H1 (cell line): ENCODE data around the gene CRABP1. TPM values are rescaled to one million over a fixed set of nuclear protein-coding genes. Genes with fewer than 3 reads are reported as not detected.

Experiments used
- CTCF ChIA-PET: fragments of 300-600 bp; sonication (Branson Sonifier 250); formaldehyde crosslinking; loops from one replicate; lab custom pipeline; 2021; ENCODE audit not compliant: partially characterized antibody; lab: Charles Lee
- POLR2A ChIA-PET: fragments of 300-600 bp; sonication (Branson Sonifier 250); formaldehyde crosslinking; loops from one replicate; lab custom pipeline; 2021; ENCODE audit warnings: inconsistent platforms; ENCODE audit not compliant: partially characterized antibody; lab: Charles Lee
- DNase-seq, 2 experiments: peaks; one replicate each; pipeline versions ENCODE4 v3.0.0 to v3.0.0-alpha.2; 2010 to 2022; ENCODE audit warnings: low spot score in 2 of 2, low read depth in 1 of 2, mixed read lengths in 1 of 2
- FAIRE-seq: peaks from 2 replicates; lab custom pipeline; 2011; peaks lifted over from hg19 to GRCh38; lab: Jason Lieb, UNC
- H2AFZ ChIP-seq: 2 replicates; pipeline ENCODE4 v1.8.1; 2012; ENCODE audit warnings: low read length, inconsistent platforms
- H2AK5ac ChIP-seq: 2 replicates; pipeline ENCODE4 v1.6.1; 2013; ENCODE audit warnings: low read depth, low read length
- H2BK120ac ChIP-seq: replicated peaks from 2 replicates; pipeline ENCODE3; 2013; ENCODE audit warnings: low read depth, low read length, inconsistent platforms
- H2BK12ac ChIP-seq: 2 replicates; pipeline ENCODE4 v1.6.1; 2013; ENCODE audit warnings: low read depth, low read length
- H2BK15ac ChIP-seq: 2 replicates; pipeline ENCODE4 v1.6.1; 2013; ENCODE audit warnings: low read length
- H2BK20ac ChIP-seq: 2 replicates; pipeline ENCODE4 v1.6.1; 2013; ENCODE audit warnings: low read length
- H2BK5ac ChIP-seq: 2 replicates; pipeline ENCODE4 v1.6.1; 2013; ENCODE audit warnings: low read depth, low read length
- H3K14ac ChIP-seq: 2 replicates; pipeline ENCODE4 v1.6.1; 2013; ENCODE audit warnings: inconsistent platforms; ENCODE audit not compliant: insufficient read length
- H3K18ac ChIP-seq: 2 replicates; pipeline ENCODE4 v1.6.1; 2013; ENCODE audit warnings: low read length; ENCODE audit errors: extremely low read depth
- H3K23ac ChIP-seq: 2 replicates; pipeline ENCODE4 v1.6.1; 2013; ENCODE audit warnings: inconsistent platforms; ENCODE audit not compliant: insufficient read length
- H3K23me2 ChIP-seq: 2 replicates; pipeline ENCODE4 v1.6.1; 2013; ENCODE audit warnings: low read depth, low read length
- H3K27ac ChIP-seq: 2 replicates; pipeline ENCODE4 v1.6.1; 2011; ENCODE audit warnings: low read depth, low read length, inconsistent platforms
- H3K27me3 ChIP-seq, 4 experiments: replicated peaks in 1 of 4; 1 replicate in 1 of 4; 2 replicates in 3 of 4; pipeline versions ENCODE4 v1.6.1 to v1.8.1; 2011 to 2013; ENCODE audit warnings: low read length in 3 of 4, mild to moderate bottlenecking in 3 of 4, inconsistent platforms in 2 of 4, mixed read lengths in 2 of 4, moderate library complexity in 1 of 4; ENCODE audit not compliant: control insufficient read depth in 3 of 4, insufficient read depth in 3 of 4; ENCODE audit errors: extremely low read depth in 1 of 4
- H3K36me3 ChIP-seq, 4 experiments: 2 replicates each; pipeline versions ENCODE4 v1.6.1 to v1.8.1; 2011 to 2013; ENCODE audit warnings: mild to moderate bottlenecking in 4 of 4, low read length in 3 of 4, moderate library complexity in 2 of 4, control low read depth in 1 of 4, inconsistent platforms in 1 of 4; ENCODE audit not compliant: insufficient read depth in 4 of 4, control insufficient read depth in 2 of 4
- H3K4ac ChIP-seq: replicated peaks from 2 replicates; pipeline ENCODE3; 2013; ENCODE audit warnings: low read length, low read depth, mixed read lengths, inconsistent platforms; ENCODE audit not compliant: insufficient read length
- H3K4me1 ChIP-seq, 4 experiments: replicated peaks in 1 of 4; 1 replicate in 1 of 4; 2 replicates in 3 of 4; pipeline versions ENCODE4 v1.6.1 to v1.8.1; 2011 to 2013; ENCODE audit warnings: low read length in 3 of 4, inconsistent platforms in 2 of 4, mixed read lengths in 1 of 4; ENCODE audit not compliant: insufficient read depth in 4 of 4, control insufficient read depth in 3 of 4
- H3K4me2 ChIP-seq, 2 experiments: 2 replicates each; pipeline versions ENCODE4 v1.6.1 to v1.8.1; 2011 to 2013; ENCODE audit warnings: low read depth in 2 of 2, low read length in 2 of 2, control low read depth in 1 of 2, inconsistent platforms in 1 of 2, mild to moderate bottlenecking in 1 of 2; ENCODE audit not compliant: insufficient read depth in 1 of 2
- H3K4me3 ChIP-seq, 4 experiments: fragments of 200-600, 300-600 bp in 1 of 4; sonication (generic), shearing (Covaris generic), sonication (Bioruptor Twin) in 1 of 4; 2 replicates each; pipeline versions ENCODE4 v1.5.1 to v1.8.1; 2011 to 2016; ENCODE audit warnings: low read length in 4 of 4, low read depth in 3 of 4, control low read depth in 2 of 4, inconsistent platforms in 2 of 4, mild to moderate bottlenecking in 2 of 4, mixed read lengths in 1 of 4, moderate library complexity in 1 of 4; ENCODE audit not compliant: insufficient read depth in 2 of 4; ENCODE audit errors: extremely low read depth in 1 of 4
- H3K56ac ChIP-seq: replicated peaks from 2 replicates; pipeline ENCODE3; 2013; ENCODE audit warnings: low read depth, mild to moderate bottlenecking, mixed read lengths, low read length, inconsistent platforms; ENCODE audit not compliant: insufficient read length
- H3K79me1 ChIP-seq: 2 replicates; pipeline ENCODE4 v1.6.1; 2013; ENCODE audit warnings: low read depth, low read length, control low read depth
- H3K79me2 ChIP-seq, 2 experiments: 2 replicates each; pipeline versions ENCODE4 v1.6.1 to v1.8.1; 2012 to 2013; ENCODE audit warnings: low read length in 2 of 2, mild to moderate bottlenecking in 2 of 2, inconsistent platforms in 1 of 2; ENCODE audit not compliant: insufficient read depth in 2 of 2, control insufficient read depth in 1 of 2
- H3K9ac ChIP-seq, 4 experiments: replicated peaks in 1 of 4; 1 replicate in 1 of 4; 2 replicates in 3 of 4; pipeline versions ENCODE4 v1.6.1 to v1.8.1; 2011 to 2013; ENCODE audit warnings: low read depth in 3 of 4, low read length in 3 of 4, control low read depth in 2 of 4, mild to moderate bottlenecking in 2 of 4, moderate library complexity in 2 of 4, inconsistent platforms in 1 of 4; ENCODE audit errors: extremely low read depth in 1 of 4
- H3K9me3 ChIP-seq, 2 experiments: 2 replicates each; pipeline versions ENCODE4 v1.6.1 to v1.8.1; 2012 to 2013; ENCODE audit warnings: mild to moderate bottlenecking in 2 of 2, moderate library complexity in 2 of 2, control low read depth in 1 of 2, inconsistent platforms in 1 of 2, low read depth in 1 of 2, low read length in 1 of 2, mixed read lengths in 1 of 2; ENCODE audit not compliant: insufficient read depth in 2 of 2
- H4K20me1 ChIP-seq, 2 experiments: replicated peaks in 1 of 2; 2 replicates each; pipeline versions ENCODE3 to v1.8.1; 2011 to 2013; ENCODE audit warnings: inconsistent platforms in 2 of 2, low read length in 2 of 2, mild to moderate bottlenecking in 1 of 2; ENCODE audit not compliant: insufficient read depth in 2 of 2, control insufficient read depth in 1 of 2
- H4K5ac ChIP-seq: 2 replicates; pipeline ENCODE4 v1.6.1; 2013; ENCODE audit warnings: low read length, low read depth, mixed read lengths, inconsistent platforms; ENCODE audit not compliant: insufficient read length
- H4K8ac ChIP-seq: 2 replicates; pipeline ENCODE4 v1.8.0; 2013; ENCODE audit warnings: mild to moderate bottlenecking, moderate library complexity, low read length, inconsistent platforms; ENCODE audit not compliant: insufficient read depth; ENCODE audit errors: extremely low read depth
- H4K91ac ChIP-seq: replicated peaks from 2 replicates; pipeline ENCODE3; 2013; ENCODE audit warnings: low read length, mixed read lengths, inconsistent platforms; ENCODE audit not compliant: insufficient read length
- CBX5 ChIP-seq: fragments of 300-800, 300-1000 bp; sonication (generic); IDR thresholded peaks from 2 replicates; pipeline ENCODE4 v1.7.1; 2016; ENCODE audit warnings: antibody characterized with exemption, low read length, low read depth
- EGR1 ChIP-seq: IDR thresholded peaks from 2 replicates; pipeline ENCODE4 v1.6.1; 2011; ENCODE audit warnings: low read depth, low read length, borderline replicate concordance
- NRF1 ChIP-seq: IDR thresholded peaks from 2 replicates; pipeline ENCODE4 v1.6.1; 2011; ENCODE audit warnings: mild to moderate bottlenecking, low read depth, low read length, improper control_type of control experiment
- RXRA ChIP-seq: IDR thresholded peaks from 2 replicates; pipeline ENCODE4 v1.6.1; 2011; ENCODE audit warnings: low read depth, mild to moderate bottlenecking, low read length, moderate library complexity; ENCODE audit not compliant: insufficient read depth
- SP4 ChIP-seq: IDR thresholded peaks from 2 replicates; pipeline ENCODE4 v1.6.1; 2012; ENCODE audit warnings: low read length, inconsistent platforms
- YY1 ChIP-seq: IDR thresholded peaks from 2 replicates; pipeline ENCODE4 v1.6.1; 2011; ENCODE audit warnings: low read depth, mild to moderate bottlenecking, low read length
- whole genome bisulfite sequencing, 2 experiments: shearing (Covaris generic) in 1 of 2; methylation state at CpG; one replicate each; pipeline versions ENCODE4 v1.1.6 to v1.1.7; 2013 to 2015; ENCODE audit warnings: low lambda C conversion rate in 2 of 2, mixed read lengths in 2 of 2, inconsistent platforms in 1 of 2, low coverage in 1 of 2, missing lambda C conversion rate in 1 of 2; ENCODE audit not compliant: insufficient replicate concordance in 2 of 2, insufficient coverage in 1 of 2, insufficient read length in 1 of 2; ENCODE audit errors: extremely low coverage in 1 of 2, missing lambda C conversion rate in 1 of 2; 5-methylcytosine and 5-hydroxymethylcytosine counted together
- polyA plus RNA-seq, 7 experiments: library from polyadenylated mRNA; depleted of rRNA in 3 of 7; stranded (reverse) in 5 of 7; unstranded in 2 of 7; fragments of >200 nt in 5 of 7; fragments of 200-250 nt in 2 of 7; gene quantifications; 1 replicate in 5 of 7; 2 replicates in 1 of 7; 4 replicates in 1 of 7; pipeline versions ENCODE4 v1.2.1 to v1.2.3, GENCODE V29; 2011 to 2013; ENCODE audit warnings: missing spikeins in 2 of 7, mixed read lengths in 2 of 7
- total RNA-seq: library from RNA; stranded (reverse); fragmentation: NEBNext Ultra II Directional; extraction: Animal tissue kit (Norgen Biotek cat#: 25700); gene quantifications from 2 replicates; pipeline ENCODE4 v1.2.1, GENCODE V29; 2021

Gene CRABP1
- total and polyA plus RNA-seq, 2 of the 8 experiments (the other 6 are each of a cell fraction or from before 2014, with no cell fraction given), result 385 to 655 TPM

DNA sequence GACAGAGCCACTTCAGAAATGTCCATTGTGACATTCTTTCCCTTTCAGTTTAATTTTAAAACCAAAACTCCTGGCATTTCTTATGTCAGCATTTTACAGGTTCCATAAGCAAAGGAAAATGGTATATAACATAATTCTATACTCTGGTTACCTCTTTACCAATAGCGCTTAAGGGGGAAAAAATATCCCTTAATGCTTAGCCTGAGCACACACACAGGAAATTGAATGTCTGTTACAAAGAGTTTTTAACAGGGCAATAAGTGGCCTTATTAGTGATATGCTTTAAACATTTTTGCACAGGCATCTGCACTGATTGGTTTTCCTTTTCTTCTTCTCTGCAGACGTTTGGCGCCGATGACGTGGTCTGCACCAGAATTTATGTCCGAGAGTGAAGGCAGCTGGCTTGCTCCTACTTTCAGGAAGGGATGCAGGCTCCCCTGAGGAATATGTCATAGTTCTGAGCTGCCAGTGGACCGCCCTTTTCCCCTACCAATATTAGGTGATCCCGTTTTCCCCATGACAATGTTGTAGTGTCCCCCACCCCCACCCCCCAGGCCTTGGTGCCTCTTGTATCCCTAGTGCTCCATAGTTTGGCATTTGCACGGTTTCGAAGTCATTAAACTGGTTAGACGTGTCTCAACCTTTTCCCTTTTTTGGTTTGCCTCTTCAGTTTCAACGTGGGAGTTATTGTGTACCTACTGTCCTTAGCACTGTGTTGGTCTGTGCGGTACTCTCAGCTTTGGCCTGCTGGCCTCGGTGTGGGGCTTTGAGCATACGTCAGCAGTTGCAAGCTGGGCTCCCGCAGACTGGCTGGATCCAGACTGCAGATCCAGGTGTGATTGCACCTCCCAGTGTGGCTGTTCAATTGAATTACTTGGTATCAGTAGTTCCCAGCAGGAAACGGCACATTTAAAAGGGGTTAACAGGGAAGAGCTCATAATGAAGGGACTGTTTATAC is 7.7 kb downstream of the CRABP1 start:
- H2BK12ac ChIP-seq, result no peak overlapping the region
- no peak overlapping the region for H2AK5ac ChIP-seq
- H3K9ac ChIP-seq, result no peak overlapping the region
- no peaks in the 10 kb centered on the region for H3K27me3 ChIP-seq
- no peak for TF ChIP-seq YY1
- no peak for TF ChIP-seq SP4
- no peak for TF ChIP-seq CBX5
- no peak for TF ChIP-seq NRF1
- TF ChIP-seq RXRA, result no peak
- TF ChIP-seq EGR1, result no peak
- TF ChIP-seq, all 59 proteins: peak for 0
- no peaks in the 10 kb centered on the region for H3K23me2 ChIP-seq
- no peak overlapping the region for H4K5ac ChIP-seq
- DNase-seq (no peak), FAIRE-seq (no peak)
- 85% methylated on average over 17 of the region's 17 CpGs; no CpG with 5 or more reads in 1 of the 2 experiments for WGBS, 2 experiments
- peaks cover 7 to 53% (median 29%) of the 10 kb centered on the region in 4 experiments; a peak in 7 of 8 replicates for H3K36me3 ChIP-seq
- no peak overlapping the region for H2BK120ac ChIP-seq
- H3K56ac ChIP-seq, result no peak overlapping the region
- no peaks in the 10 kb centered on the region for H4K20me1 ChIP-seq
- no peak overlapping the region for H4K8ac ChIP-seq
- no peak overlapping the region for H2AFZ ChIP-seq
- H3K18ac ChIP-seq, result no peak overlapping the region
- no peak overlapping the region for H4K91ac ChIP-seq
- H3K9me3 ChIP-seq, result no peaks in the 10 kb centered on the region
- peaks cover 0 to 3% (median 0%) of the 10 kb centered on the region in 4 experiments; a peak in 1 of 7 replicates for H3K4me1 ChIP-seq
- ChIA-PET CTCF (interaction anchor here (1.5 to 2.0 kb wide), 4 partner anchors 31 to 75 kb away, joined by 3 to 6 read pairs (median 4); no protein-coding TSS in a partner anchor), POLR2A (interaction anchor here (0.7 to 1.5 kb wide), 4 partner anchors 14 to 57 kb away, joined by 3 to 5 read pairs (median 4); no protein-coding TSS in a partner anchor)
- H2BK15ac ChIP-seq, result no peak overlapping the region
- no peak overlapping the region for H2BK20ac ChIP-seq
- no peak overlapping the region for H3K4ac ChIP-seq
- H2BK5ac ChIP-seq, result no peak overlapping the region; the same call in 1 of the 2 replicates
- no peaks in the 10 kb centered on the region for H3K79me2 ChIP-seq
- no peak overlapping the region for H3K23ac ChIP-seq
- no peaks in the 10 kb centered on the region for H3K79me1 ChIP-seq
- H3K27ac ChIP-seq, result no peak overlapping the region
- no peak overlapping the region for H3K4me3 ChIP-seq
- H3K4me2 ChIP-seq, result no peak overlapping the region
- H3K14ac ChIP-seq, result no peak overlapping the region
